Right lobe of liver (tissue), 6 donors: ENCODE data around the gene HAVCR2. TPM values are rescaled to one million over a fixed set of nuclear protein-coding genes. Genes with fewer than 3 reads are reported as not detected.
"Not testable (repeated sequence)": the region's sequence is repeated elsewhere in the genome, so short reads cannot be mapped to it uniquely, and the experiment has no call there.

Source experiments
- ATAC-seq, 4 donors: fragments of 200-7000 bp; cut with Tn5 transposase; one replicate each; pipeline ENCODE4 v1.9.1; 2020; ENCODE audit warnings: mild to moderate bottlenecking in 4 of 4, moderate library complexity in 4 of 4
- DNase-seq, 3 donors: peaks; one replicate each; pipeline ENCODE4 v3.0.0-alpha.2; 2020
- H3K27ac ChIP-seq, 3 donors: fragments of 200-600 bp; one replicate each; pipeline ENCODE4 v1.8.0; 2022
- H3K27me3 ChIP-seq, 2 donors: fragments of 200-600 bp; one replicate each; pipeline ENCODE4 v1.8.0; 2022
- H3K36me3 ChIP-seq, 4 donors: fragments of 200-600 bp; sonication (generic) in 1 of 4; one replicate each; pipeline versions ENCODE4 v1.5.1 to v1.8.0; 2017 to 2022; ENCODE audit warnings: control low read depth in 1 of 4
- H3K4me1 ChIP-seq, 4 donors: fragments of 200-600 bp; sonication (generic) in 1 of 4; one replicate each; pipeline versions ENCODE4 v1.5.1 to v1.8.0; 2017 to 2022; ENCODE audit warnings: control low read depth in 1 of 4
- H3K4me3 ChIP-seq, 3 donors: fragments of 200-600 bp; one replicate each; pipeline ENCODE4 v1.8.0; 2022
- H3K9me3 ChIP-seq, 4 donors: fragments of 200-600 bp; sonication (generic) in 1 of 4; one replicate each; pipeline versions ENCODE4 v1.5.1 to v1.8.0; 2017 to 2022; ENCODE audit warnings: control low read depth in 1 of 4
- CTCF ChIP-seq, 4 donors: fragments of 200-600 bp in 3 of 4; fragments of 450-650 bp in 1 of 4; IDR thresholded peaks; one replicate each; pipeline versions ENCODE4 v1.5.1 to v1.8.0; 2016 to 2022; ENCODE audit warnings: antibody characterized with exemption in 4 of 4, mild to moderate bottlenecking in 2 of 4
- POLR2A ChIP-seq: fragments of 450-650 bp; IDR thresholded peaks from one replicate; pipeline ENCODE4 v1.6.1; 2017; ENCODE audit warnings: antibody characterized with exemption, mild to moderate bottlenecking
- WGBS: methylation state at CpG from one replicate; pipeline ENCODE4 v1.1.6; 2018; ENCODE audit warnings: low coverage, low lambda C conversion rate; ENCODE audit not compliant: insufficient coverage; ENCODE audit errors: missing lambda C conversion rate; 5-methylcytosine and 5-hydroxymethylcytosine counted together
- intact Hi-C, 2 donors: fragments of 100-400 bp; cut with DNase I; formaldehyde crosslinking; loops; one replicate each; pipeline versions ENCODE4 v1.11.2 to v1.14.1; 2022
- total RNA-seq, 6 experiments: library from RNA; depleted of rRNA in 2 of 6; stranded (reverse); fragments of >200 nt in 2 of 6; fragmentation: NEBNext Ultra II Directional in 3 of 6; extraction: Animal tissue kit (Norgen Biotek cat#: 25700) in 3 of 6; gene quantifications; one replicate each; pipeline versions ENCODE4 v1.1.0 to v1.2.4, GENCODE V29; 2016 to 2023
- donor health status: DM: no; HTN: yes; CAD: no.
- donor health status: DM: no; HTN: no; CAD: no.
- donor health status: DM: no; HTN: no; CAD: no.
- donor health status: DM: no; HTN: yes; CAD: no.
- donor health status: DM: no; HTN: yes; CAD: no.

Gene HAVCR2
- total RNA-seq, 6 experiments from 2014 or later = 2.6 to 9.4 (median 3.3) TPM

GRCh38 chr5:157051604-157052245, 57.1 kb downstream of the HAVCR2 start:
- intact Hi-C loops = no loop called here
- DNase-seq (no peak), ATAC-seq (no peak)
- Histone ChIP-seq H3K36me3 (no peaks in the 10 kb centered on the region), H3K27ac (no peak overlapping the region), H3K4me3 (no peak overlapping the region), H3K27me3 (no peaks in the 10 kb centered on the region), H3K4me1 (no peaks in the 10 kb centered on the region), H3K9me3 (no peaks in the 10 kb centered on the region)
- no peak for TF ChIP-seq CTCF (IDR thresholded peaks at IDR 0.05)
- TF ChIP-seq POLR2A = no peak
- 65% methylated on average over 7 of the region's 7 CpGs for WGBS

GRCh38 chr5:157050050-157050449, 58.8 kb downstream of the HAVCR2 start:
- Histone ChIP-seq H3K27ac (no peak overlapping the region), H3K36me3 (no peaks in the 10 kb centered on the region), H3K4me3 (no peak overlapping the region), H3K9me3 (no peaks in the 10 kb centered on the region), H3K27me3 (no peaks in the 10 kb centered on the region), H3K4me1 (no peaks in the 10 kb centered on the region)
- intact Hi-C loops = no loop called here
- ATAC-seq (no peak), DNase-seq (no peak)
- WGBS = 60% methylated on average over 5 of the region's 5 CpGs
- TF ChIP-seq POLR2A (no peak), CTCF (IDR thresholded peaks at IDR 0.05) (no peak)

GRCh38 chr5:157049605-157050004, 59.2 kb downstream of the HAVCR2 start:
- Histone ChIP-seq H3K27me3 (no peaks in the 10 kb centered on the region), H3K9me3 (no peaks in the 10 kb centered on the region), H3K27ac (no peak overlapping the region), H3K36me3 (no peaks in the 10 kb centered on the region), H3K4me3 (no peak overlapping the region), H3K4me1 (no peaks in the 10 kb centered on the region)
- WGBS = 40% methylated on average over 1 of the region's 1 CpG
- DNase-seq = no peak
- intact Hi-C loops = no loop called here
- peak in 1 of 4 donors; percentile 30 for ATAC-seq
- TF ChIP-seq POLR2A (no peak), CTCF (IDR thresholded peaks at IDR 0.05) (no peak)

- no peaks in the 10 kb centered on the region for H3K9me3 ChIP-seq
- ATAC-seq = no peak
- intact Hi-C loops = no loop called here
- DNase-seq = no peak
- H3K27ac ChIP-seq = no peak overlapping the region
- no peaks in the 10 kb centered on the region for H3K27me3 ChIP-seq
- no peaks in the 10 kb centered on the region for H3K36me3 ChIP-seq
- H3K4me1 ChIP-seq = no peaks in the 10 kb centered on the region
- WGBS = 82% methylated on average over 5 of the region's 5 CpGs
- H3K4me3 ChIP-seq = no peak overlapping the region
- TF ChIP-seq POLR2A = no peak
- no peak for TF ChIP-seq CTCF (IDR thresholded peaks at IDR 0.05)
Observed at GRCh38 chr5:157047898-157048297, 60.9 kb downstream of the HAVCR2 start.

DNA sequence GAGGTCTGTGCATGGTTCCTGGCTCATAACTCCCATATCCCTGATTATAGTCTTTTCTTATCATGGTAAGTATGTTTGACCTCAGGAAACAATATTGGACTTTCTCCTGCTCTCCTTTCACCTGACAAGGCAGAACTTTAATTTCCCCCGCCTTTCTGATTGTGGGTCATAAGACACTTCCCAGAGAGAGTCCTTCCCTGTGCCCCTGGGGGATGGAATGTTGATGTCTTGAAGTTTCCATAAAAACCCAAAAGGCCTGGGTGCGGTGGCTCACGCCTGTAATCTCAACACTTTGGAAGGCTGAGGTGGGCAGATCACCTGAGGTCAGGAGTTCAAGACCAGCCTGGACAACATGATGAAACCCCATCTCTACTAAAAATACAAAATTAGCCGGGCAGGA, 61.8 kb downstream of the HAVCR2 start:
- H3K27me3 ChIP-seq, intact Hi-C loops, H3K4me1 ChIP-seq, H3K36me3 ChIP-seq, DNase-seq, H3K4me3 ChIP-seq, ATAC-seq, H3K9me3 ChIP-seq, H3K27ac ChIP-seq: not testable (repeated sequence)
- WGBS = 92% methylated on average over 4 of the region's 4 CpGs
